NCI-H345 treated with DMSO at 0.1 percent for 48 hours (cell line): Measurements from ENCODE around the gene MAPK8.

Source experiments
- DNase-seq: peaks from one replicate; lab custom pipeline; 2025; ENCODE audit not compliant: unreplicated experiment; lab: John Stamatoyannopoulos, UW

Gene MAPK8

GRCh38 chr10:48459270-48460150, 153.0 kb downstream of the MAPK8 start:
- DNase-seq: no peak

DNA sequence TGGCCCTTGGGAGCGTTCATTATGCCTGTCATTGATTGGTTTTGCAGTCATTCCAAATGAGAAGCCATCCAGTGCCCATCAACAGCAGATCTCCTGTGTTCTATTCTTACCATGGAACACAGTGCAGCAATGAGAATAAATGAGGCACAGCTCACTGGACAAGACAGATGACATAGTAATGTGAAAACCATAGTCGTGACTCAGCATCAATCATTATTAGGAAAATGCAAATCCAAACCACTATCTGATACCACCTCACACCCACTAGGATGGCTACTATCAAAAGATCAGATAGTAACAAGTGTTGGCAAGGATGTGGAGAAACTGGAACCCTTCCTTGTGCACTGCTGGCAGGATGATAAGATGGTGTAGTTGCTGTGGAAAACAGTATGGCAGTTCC, 153.7 kb downstream of the MAPK8 start:
- no peak for DNase-seq

DNA sequence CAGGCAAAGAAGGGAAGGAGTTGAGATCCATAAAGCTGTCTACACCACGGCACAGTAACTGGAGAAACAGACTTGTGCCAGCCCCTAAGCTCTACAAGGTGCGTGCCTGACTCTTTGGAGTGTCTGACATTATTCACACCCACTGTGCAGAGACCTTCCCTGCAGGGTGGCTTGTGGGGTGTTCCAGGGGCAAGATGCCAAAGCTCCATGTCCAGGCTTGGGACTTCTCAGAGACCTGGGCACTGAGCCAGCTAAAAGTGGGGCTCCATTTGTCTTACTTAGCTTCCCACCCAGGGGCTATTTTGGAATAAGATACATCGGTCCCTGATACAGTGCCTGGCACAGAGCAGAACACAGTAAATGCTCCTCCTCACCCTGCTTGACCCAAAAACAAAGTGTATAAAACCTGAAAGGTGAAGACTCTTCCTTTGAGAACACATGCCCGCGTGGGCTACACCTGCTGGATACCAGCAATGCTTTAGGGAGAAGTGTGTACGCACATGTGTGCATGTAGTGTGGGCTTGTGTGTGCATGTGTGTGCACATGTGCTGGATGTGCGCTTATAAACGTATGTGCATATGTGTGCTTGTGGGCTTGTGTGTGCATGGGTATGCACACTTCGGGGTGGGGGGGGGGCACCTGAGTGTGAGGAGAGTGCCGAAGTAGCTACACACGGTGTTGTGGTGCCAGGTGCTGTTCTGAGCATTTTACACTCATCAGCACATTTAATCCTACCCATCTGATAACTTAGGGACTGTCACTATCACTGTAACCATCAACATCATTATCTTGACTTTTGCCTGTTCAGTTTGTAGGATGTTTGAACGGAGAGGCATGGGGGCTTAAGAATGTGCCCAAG, 155.4 kb downstream of the MAPK8 start:
- no peak for DNase-seq

- DNase-seq: no peak
Measured at GRCh38 chr10:48462482-48463020, 156.1 kb downstream of the MAPK8 start.

- no peak for DNase-seq
Measured at GRCh38 chr10:48463318-48464003, 157.0 kb downstream of the MAPK8 start.

DNA sequence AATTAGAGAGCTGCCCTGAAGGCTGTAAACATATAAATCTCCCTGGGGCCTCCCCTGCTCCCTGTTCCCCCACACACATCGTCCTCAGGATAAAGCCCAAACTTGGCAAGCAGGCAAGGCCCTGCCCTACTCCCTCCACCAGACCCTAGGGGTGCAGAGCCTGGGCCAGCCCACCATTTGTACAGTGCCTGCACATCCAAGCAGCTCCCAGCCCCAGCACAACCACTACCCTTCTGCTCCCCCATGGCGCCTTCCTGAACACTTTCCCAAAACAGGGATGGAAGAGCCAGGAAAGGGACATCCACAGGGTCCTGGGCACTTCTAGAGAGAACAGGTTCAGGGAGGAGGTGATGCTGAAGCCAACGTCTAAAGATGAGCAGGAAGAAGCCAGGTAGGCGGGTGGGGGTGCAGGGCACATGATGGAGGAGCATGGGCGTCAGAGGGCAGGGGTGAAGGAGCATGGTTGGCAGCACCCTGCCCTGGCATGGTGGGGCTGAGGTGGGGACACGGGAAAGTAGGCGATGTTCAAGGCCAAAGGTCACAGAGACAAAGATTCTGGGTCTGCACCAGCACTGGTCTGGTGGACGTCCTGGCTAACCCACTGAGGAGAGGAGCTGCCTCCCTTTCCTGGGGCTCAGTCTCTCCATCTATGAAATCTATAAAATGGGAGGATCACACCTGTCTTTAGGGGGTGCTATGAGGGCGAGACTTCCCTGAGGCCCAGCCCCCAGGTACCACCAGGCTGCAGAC, 157.8 kb downstream of the MAPK8 start:
- DNase-seq: no peak

DNA sequence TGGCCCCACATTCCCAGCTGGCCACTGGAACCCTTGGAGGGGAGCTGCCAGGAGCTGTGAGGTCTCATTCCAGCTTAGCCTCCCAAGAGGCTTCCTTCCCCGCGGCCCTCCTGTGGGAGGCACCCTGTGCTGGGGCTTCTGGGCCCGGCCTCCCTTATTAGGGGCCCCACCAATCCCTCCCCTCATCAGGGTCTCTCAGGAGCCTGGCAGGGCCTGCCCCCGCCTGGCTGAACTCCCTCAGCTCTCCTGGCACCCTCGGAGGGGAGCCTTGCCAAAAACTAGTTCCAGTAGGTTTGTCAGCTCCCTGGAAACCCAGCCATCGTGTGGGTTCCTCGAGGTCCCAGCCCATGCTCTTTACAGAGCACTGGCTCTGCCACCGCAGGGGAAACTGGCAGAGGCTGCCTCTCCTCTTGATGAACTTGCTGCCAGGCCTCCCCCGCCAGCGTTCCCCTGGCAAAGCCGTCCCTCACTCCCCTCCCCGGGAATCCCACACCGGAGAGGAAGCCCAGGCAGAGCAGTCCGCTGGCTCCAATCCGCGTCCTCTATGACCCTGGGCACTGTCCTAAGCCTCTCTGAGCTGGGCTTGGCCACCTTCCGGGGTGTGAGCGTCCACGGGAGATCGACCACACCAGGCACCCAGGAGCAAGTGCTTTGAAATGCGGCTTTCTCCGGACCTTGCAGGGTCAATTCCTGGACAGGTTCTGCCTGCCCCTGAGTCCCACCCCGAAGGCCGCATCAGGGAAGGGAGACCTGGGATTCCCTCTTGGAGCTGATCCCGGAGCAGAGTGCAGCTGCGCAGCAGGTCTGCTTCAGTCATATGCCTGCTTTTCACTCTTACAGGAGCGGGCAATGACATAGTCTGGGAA, 158.6 kb downstream of the MAPK8 start:
- no peak for DNase-seq

DNA sequence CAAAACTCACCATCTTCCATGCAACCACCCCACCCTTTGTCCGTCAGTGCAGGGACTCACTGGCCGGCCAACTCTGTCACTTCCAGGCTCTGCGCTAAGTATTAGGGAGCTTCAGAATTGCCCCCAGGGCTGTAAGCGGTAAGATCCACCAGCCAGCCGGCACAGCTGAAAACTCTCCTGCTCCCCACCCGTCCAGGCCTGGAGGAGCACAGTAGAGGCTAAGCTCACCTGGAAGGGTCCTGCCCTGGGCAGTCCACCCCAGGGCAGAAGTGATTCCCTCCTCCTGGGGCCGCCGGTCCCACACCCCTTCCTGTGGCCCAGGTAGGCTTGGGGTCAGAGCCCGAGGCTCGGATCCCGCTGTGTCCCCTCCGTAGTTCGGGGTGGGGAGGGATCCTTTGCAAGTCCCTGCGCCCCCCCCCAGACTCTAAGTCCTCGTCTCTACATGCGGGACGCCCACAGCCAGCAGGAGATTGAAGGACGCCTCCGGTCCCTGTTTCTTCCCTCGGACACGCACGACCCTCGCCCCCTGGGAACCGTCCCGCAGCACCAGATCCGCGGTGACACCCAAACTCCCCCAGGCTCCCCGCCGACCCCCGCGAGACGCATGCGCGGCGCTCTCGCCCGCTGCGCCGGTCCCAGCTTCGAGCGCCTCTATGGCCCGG, 159.5 kb downstream of the MAPK8 start:
- DNase-seq: no peak

DNA sequence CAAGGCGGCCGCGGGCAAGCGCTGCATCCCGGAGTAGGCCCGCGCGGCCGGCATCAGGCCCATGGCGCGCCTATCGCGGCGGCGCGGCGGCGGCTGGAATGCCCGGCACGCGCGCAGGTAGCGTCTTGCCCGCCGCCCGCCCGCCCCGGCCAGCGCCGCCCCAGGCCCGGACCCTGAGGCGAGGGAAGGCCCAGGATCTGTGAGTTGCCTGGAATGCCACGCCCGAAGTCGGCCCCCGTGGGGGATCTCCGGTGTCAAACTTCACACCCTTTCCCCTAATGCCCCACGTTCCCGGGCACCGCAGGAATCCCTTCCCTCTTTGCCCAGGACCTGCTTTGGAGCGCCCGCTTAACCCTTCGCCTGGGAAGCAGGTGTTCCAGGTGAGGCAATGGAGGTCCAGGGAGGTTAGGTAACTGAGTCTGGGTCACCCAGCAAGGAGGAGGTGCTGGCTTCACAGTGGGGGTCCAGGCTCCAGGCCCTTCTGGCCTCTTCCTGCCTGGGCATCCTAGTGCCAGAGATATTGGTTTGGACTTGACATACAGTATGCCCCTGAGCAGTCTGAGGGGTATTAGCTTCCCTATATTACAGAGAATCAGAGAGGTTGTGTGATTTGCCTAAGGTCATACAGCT, 160.2 kb downstream of the MAPK8 start:
- DNase-seq: no peak

- DNase-seq: no peak
Measured at GRCh38 chr10:48467669-48468068, 161.2 kb downstream of the MAPK8 start.

GRCh38 chr10:48468130-48468790, 161.8 kb downstream of the MAPK8 start:
- no peak for DNase-seq

DNA sequence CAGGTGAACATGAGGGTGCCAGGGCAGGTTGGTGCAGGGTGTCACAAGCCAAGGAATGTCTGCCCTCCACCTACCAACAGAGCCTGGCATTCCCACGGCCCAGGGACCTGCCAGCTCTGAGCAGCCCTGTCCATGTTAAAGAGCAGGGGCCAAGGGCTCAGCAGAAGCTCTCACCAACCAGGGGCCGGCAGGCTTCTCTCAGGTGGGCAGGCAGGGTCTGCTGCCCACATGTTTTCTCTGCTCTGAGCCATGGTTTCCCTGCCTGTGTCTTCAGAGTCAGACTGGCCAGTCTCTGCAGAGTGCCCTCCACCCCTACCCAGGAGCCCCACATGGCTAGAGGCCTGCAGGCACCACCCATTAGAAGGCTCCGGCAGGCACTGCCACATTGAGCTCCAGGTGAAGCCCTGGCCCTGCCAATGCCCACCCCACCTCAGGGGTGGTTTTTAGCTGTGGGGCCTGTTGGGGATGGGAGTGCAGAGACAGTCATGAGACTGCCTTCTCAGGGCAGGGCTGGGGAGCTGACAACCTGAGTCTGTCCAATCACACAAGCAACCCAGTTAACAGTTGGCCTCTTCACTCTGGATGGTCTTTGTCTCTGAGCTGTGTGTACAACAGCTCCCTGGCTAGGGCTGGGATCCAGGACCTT, 162.5 kb downstream of the MAPK8 start:
- DNase-seq: no peak

DNA sequence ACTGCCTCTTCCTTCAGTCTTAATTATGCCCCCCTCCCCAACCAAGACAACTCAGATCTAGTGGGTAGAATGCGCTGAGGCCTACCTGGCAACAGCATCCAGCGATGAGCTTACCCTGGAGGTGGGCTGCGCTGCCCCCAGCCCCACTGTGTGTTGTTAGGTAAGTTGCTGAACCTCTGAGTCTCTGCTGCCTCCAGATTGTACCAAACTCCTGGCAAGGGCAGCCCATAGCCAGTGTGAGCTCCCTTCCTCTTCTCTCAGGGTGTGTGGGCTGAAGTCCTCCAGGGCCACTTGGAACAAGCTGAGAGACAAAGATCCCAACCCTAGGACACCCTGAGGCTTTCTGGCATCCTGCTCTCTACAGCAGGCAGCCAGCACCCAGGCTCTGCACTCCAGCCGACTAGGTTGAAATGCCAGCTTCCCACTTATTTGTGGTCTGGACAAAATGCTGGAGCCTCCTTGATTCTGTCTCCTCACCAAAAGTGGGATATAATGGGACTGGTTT, 163.1 kb downstream of the MAPK8 start:
- DNase-seq: no peak

DNA sequence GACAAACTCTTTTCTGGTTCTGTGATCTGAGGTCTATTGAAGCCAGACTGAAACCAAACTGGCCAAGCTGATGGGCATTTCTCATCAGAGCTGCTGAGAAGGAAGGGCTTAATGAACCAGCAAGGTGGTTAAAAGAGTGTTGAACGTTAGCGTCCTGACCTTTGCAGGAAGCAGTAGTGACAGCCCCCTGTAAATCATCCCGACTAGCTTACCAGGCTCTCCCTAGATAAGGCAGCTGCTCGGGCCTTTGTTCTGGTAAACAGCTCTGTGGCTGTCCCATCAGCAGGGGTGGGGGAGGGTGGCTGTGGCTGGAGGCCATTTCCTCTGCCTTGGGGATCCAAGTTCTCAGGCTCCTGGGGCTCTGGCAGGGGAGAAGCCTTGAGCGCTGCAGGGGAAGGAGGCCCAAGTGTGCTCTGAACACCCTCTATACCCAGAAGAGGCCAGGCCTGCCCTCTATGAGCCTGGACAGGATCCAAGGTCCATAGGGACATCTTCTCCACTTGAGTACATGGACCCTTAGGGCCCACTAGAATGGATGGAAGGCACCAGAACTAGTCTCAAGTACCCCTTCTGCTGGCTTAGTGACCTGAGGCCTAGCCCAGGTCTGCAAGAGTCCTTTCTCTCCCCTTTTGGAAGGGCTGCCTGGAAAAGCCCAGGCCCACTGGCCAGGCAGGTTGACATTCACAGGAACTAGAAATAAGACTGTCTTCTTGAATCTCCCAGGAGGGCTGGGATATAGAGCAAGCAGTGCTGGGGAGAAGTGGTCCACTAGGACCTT, 163.8 kb downstream of the MAPK8 start:
- DNase-seq: no peak

- no peak for DNase-seq
Measured at GRCh38 chr10:48470893-48471805, 164.7 kb downstream of the MAPK8 start.
